Activated naive CD8-positive, alpha-beta T cell treated with anti-CD3 and anti-CD28 coated beads, Interleukin-2, amount 50 U/mL, for 24 hours (primary cell): Measurements from ENCODE around the gene POLR1G.
A peak's percentile ranks its signal among the peaks of the same experiment; 100 is the strongest.
"Not testable (repeated sequence)": the region's sequence is repeated elsewhere in the genome, so short reads cannot be mapped to it uniquely, and the experiment has no call there.

Experiments
- ATAC-seq: fragments of 150-1000 bp; cut with Tn5 transposase; one replicate; pipeline ENCODE4 v1.10.0; 2021
- DNase-seq: peaks from one replicate; pipeline ENCODE4 v3.0.0; 2021
- H3K27ac Mint-ChIP-seq: one replicate; pipeline ENCODE4 v1.8.0; 2021; ENCODE audit warnings: mild to moderate bottlenecking, mixed read lengths
- H3K27me3 Mint-ChIP-seq: one replicate; pipeline ENCODE4 v1.8.0; 2021; ENCODE audit warnings: mixed read lengths
- H3K36me3 Mint-ChIP-seq: one replicate; pipeline ENCODE4 v1.8.0; 2021; ENCODE audit warnings: low read depth, mixed read lengths
- H3K4me1 Mint-ChIP-seq: one replicate; pipeline ENCODE4 v1.8.0; 2021; ENCODE audit warnings: mixed read lengths
- H3K4me3 Mint-ChIP-seq: one replicate; pipeline ENCODE4 v1.8.0; 2021; ENCODE audit warnings: mild to moderate bottlenecking, moderate library complexity, mixed read lengths
- H3K9me3 Mint-ChIP-seq: one replicate; pipeline ENCODE4 v1.8.0; 2021; ENCODE audit warnings: mixed read lengths

Gene POLR1G

DNA sequence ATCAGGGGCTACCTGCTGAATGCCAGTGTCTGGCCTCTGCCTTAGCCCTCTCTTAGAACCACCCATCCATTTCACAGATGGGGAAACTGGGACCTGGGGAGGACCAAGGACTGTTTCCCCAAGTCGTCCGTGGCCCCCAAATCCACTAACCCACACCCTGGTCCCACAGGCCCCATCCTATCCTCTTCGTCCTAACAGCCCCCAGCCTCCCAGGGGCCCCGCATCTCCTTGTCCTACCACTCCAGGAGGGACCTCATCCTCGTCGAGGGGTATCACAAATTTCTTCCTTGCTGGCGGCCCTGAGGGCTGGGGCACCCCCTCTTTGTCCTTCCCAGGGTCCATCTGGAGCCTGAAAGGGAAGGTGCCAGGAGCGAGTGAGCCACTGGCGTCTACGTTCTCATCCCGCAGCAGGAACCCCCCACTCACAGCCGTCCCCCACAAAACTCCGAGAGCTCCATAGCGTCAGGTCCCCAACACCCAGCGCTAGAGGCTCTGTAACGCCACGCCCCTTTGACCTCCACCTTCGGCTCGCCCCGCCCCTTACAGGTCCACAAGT, 16.7 kb downstream of the POLR1G start:
- Mint-ChIP-seq H3K27me3 (no peaks in the 10 kb centered on the region), H3K4me3 (peak overlapping the region; percentile 93), H3K9me3 (no peaks in the 10 kb centered on the region), H3K27ac (peak overlapping the region; percentile 93), H3K4me1 (peaks cover 65% of the 10 kb centered on the region), H3K36me3 (peaks cover 7% of the 10 kb centered on the region)
- ATAC-seq (no peak), DNase-seq (no peak)

DNA sequence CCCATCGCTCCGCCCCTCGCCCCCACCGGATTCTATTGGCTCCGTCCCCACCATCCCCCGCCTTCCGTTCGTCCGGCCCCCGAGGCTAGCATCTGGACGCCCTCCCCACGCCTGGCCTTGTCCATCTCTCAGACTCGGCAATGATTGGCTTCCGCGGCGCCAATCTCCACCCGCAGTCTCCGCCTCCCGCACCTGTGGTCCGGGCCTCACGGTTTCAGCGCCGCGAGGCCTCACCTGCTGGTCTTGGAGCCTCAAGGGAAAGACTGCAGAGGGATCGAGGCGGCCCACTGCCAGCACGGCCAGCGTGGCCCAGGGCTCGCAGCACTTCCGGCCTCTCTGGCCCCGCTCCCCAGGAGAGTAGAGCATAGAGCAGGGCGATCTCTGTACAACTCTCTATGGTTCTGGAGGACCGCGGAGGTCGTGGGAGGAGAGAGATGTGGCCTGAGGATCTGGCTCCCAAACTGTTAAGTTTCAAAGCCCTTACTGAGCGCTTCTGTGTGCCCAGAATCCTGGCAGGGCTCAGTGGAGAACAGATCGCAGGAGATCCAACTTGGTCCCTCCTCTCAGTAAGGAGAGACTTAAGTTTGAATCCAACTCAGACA, 17.2 kb downstream of the POLR1G start, which contains the start of gene ERCC1:
TSS of gene ERCC1 (minus strand) at position 329 of the 602 bp plus-strand sequence. CDS start 543 bp downstream, outside the sequence.
- Mint-ChIP-seq H3K4me1 (peaks cover 68% of the 10 kb centered on the region), H3K27me3 (peaks cover 3% of the 10 kb centered on the region), H3K4me3 (peak within 1 kb of the TSS; percentile 93), H3K27ac (peak within 1 kb of the TSS; percentile 93), H3K36me3 (peaks cover 7% of the 10 kb centered on the region), H3K9me3 (no peaks in the 10 kb centered on the region)
- ATAC-seq, result peak; percentile 74
- DNase-seq, result peak; percentile 94

- Mint-ChIP-seq H3K9me3 (no peaks in the 10 kb centered on the region), H3K36me3 (peaks cover 7% of the 10 kb centered on the region), H3K27me3 (peaks cover 3% of the 10 kb centered on the region), H3K27ac (peak overlapping the region; percentile 93), H3K4me3 (peak overlapping the region; percentile 93), H3K4me1 (peaks cover 62% of the 10 kb centered on the region)
- ATAC-seq (peak; percentile 80), DNase-seq (peak; percentile 64)
Observed at GRCh38 chr19:45424191-45425058, 18.0 kb downstream of the POLR1G start.

- Mint-ChIP-seq H3K36me3 (no peaks in the 10 kb centered on the region), H3K4me3 (peak overlapping the region; percentile 77), H3K4me1 (peaks cover 30% of the 10 kb centered on the region), H3K27ac (peak overlapping the region; percentile 52), H3K27me3 (peaks cover 3% of the 10 kb centered on the region), H3K9me3 (no peaks in the 10 kb centered on the region)
- DNase-seq (peak; percentile 39), ATAC-seq (peak; percentile 26)
Observed at GRCh38 chr19:45428384-45429231, 22.2 kb downstream of the POLR1G start.

DNA sequence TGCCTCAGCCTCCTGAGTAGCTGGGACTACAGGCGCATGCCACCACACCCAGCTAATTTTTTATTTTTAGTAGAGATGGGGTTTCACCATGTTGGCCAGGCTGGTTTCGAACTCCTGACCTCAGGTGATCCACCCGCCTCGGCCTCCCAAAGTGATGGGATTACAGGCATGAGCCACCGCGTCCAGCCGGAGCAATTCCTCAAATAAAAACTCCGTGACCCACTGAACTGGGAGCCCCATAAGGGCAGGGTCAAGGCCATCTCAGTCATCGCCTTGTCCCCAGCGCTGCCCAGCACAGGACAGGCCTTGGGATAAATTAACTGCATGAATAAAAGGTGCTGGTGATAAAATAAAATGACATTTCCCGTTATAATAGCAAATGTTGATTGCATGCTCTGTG, 23.5 kb downstream of the POLR1G start:
- not testable (repeated sequence) for H3K4me3 Mint-ChIP-seq, H3K36me3 Mint-ChIP-seq, H3K9me3 Mint-ChIP-seq, DNase-seq, ATAC-seq, H3K27ac Mint-ChIP-seq, H3K27me3 Mint-ChIP-seq
- peaks cover 19% of the 10 kb centered on the region for H3K4me1 Mint-ChIP-seq

GRCh38 chr19:45431008-45431407, 24.6 kb downstream of the POLR1G start:
- not testable (repeated sequence) for H3K36me3 Mint-ChIP-seq, ATAC-seq, H3K4me3 Mint-ChIP-seq, H3K27ac Mint-ChIP-seq, H3K9me3 Mint-ChIP-seq, H3K27me3 Mint-ChIP-seq, DNase-seq
- peaks cover 15% of the 10 kb centered on the region for H3K4me1 Mint-ChIP-seq

GRCh38 chr19:45432543-45432942, 26.1 kb downstream of the POLR1G start:
- not testable (repeated sequence) for DNase-seq, H3K4me3 Mint-ChIP-seq, H3K36me3 Mint-ChIP-seq, H3K27ac Mint-ChIP-seq, H3K27me3 Mint-ChIP-seq, ATAC-seq, H3K9me3 Mint-ChIP-seq
- peaks cover 11% of the 10 kb centered on the region for H3K4me1 Mint-ChIP-seq

DNA sequence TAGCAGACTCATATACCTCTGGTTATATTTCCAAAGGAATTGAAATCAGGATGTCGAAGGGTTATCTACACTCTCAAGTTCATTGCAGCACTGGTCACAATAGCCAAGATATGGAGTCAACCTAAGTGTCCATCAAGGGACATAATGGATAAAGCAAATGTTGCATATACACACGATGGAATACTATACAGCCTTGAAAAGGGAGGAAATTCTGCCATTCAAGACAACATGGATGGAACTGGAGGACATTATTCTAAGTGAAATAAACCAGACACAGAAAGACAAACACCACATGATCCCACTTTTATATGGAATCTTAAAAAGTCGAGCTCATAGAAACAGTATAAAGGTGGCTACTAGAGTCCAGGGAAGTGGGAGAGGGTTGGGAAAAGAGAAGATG, 30.9 kb downstream of the POLR1G start:
- Mint-ChIP-seq H3K27ac (no peak overlapping the region), H3K4me3 (no peak overlapping the region)
- ATAC-seq, result no peak

GRCh38 chr19:45439190-45439568, 32.7 kb downstream of the POLR1G start:
- Mint-ChIP-seq H3K27ac (no peak overlapping the region), H3K4me3 (peak overlapping the region; percentile 8), H3K9me3 (no peaks in the 10 kb centered on the region), H3K27me3 (no peaks in the 10 kb centered on the region), H3K36me3 (no peaks in the 10 kb centered on the region), H3K4me1 (peaks cover 27% of the 10 kb centered on the region)
- ATAC-seq (no peak), DNase-seq (no peak)

More for the DNA sequence above, 30.9 kb downstream of the POLR1G start:
- H3K9me3 Mint-ChIP-seq, result no peaks in the 10 kb centered on the region
- DNase-seq, result no peak
- no peaks in the 10 kb centered on the region for H3K36me3 Mint-ChIP-seq
- H3K4me1 Mint-ChIP-seq, result peaks cover 14% of the 10 kb centered on the region
- H3K27me3 Mint-ChIP-seq, result no peaks in the 10 kb centered on the region

DNA sequence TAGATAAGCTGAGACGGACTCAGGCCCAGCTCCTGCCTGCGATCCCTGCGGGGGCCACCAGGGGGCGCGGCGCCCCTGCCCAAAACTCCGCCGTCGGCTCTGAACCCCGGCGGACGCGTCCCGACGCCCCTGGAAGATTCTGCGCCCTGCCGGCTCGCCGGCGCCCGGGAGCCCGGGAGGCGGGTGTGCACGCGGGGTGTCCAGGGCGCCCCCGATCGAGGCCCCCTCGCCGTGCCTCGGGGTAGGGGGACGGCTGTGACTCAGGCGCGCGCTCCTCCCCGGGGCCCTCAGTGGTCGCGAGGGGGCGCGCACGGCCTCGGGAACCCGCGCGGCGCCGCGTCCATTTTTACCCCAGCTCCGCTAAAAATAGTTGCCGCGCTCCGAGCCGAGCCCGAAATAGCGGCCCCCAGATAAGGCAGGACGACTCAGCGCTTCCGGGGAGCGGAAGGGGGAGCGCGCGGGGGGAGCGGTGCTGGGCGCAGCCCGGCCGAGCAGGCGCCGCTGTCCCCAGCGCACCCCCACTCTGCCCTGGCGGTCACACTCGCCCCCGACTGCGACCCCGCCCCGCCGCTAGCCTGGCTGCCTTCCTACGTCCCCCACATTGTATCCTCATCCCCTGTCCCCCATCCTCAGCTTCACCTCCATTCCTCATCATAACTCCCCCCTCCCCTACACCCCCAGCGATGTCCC, 33.3 kb downstream of the POLR1G start:
- ATAC-seq (peak; percentile 65), DNase-seq (peak; percentile 86)
- peak overlapping the region; percentile 77 for H3K27ac Mint-ChIP-seq
- no peaks in the 10 kb centered on the region for H3K36me3 Mint-ChIP-seq
- H3K27me3 Mint-ChIP-seq, result no peaks in the 10 kb centered on the region
- H3K4me1 Mint-ChIP-seq, result peaks cover 32% of the 10 kb centered on the region
- peak overlapping the region; percentile 70 for H3K4me3 Mint-ChIP-seq
- no peaks in the 10 kb centered on the region for H3K9me3 Mint-ChIP-seq

DNA sequence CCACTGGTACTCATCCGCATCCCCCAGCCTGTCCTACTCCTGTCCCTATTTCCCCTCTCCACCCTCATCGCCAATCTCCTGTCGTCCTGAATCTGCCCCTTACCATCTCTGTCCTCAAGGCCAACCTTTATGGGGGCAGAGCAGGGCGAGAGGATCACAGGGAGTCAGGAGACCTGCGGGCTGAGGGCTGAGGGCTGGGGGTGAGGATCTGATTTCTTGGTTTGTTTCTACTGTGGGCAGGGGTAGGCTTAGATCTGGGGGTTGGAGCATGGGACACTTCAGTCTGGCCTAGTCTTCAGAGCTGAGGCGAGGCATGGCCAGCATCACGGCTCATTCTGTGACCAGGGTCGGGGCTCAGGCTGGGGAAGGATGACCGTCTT, 33.8 kb downstream of the POLR1G start:
- Mint-ChIP-seq H3K4me1 (peaks cover 35% of the 10 kb centered on the region), H3K36me3 (no peaks in the 10 kb centered on the region), H3K9me3 (no peaks in the 10 kb centered on the region), H3K27me3 (no peaks in the 10 kb centered on the region), H3K27ac (peak overlapping the region; percentile 77), H3K4me3 (peak overlapping the region; percentile 70)
- no peak for DNase-seq
- ATAC-seq, result no peak

GRCh38 chr19:45440873-45441654, 34.6 kb downstream of the POLR1G start:
- H3K27me3 Mint-ChIP-seq, result no peaks in the 10 kb centered on the region
- DNase-seq (no peak), ATAC-seq (no peak)
- H3K27ac Mint-ChIP-seq, result peak overlapping the region; percentile 77
- no peaks in the 10 kb centered on the region for H3K9me3 Mint-ChIP-seq
- H3K4me3 Mint-ChIP-seq, result peak overlapping the region; percentile 70
- H3K36me3 Mint-ChIP-seq, result peaks cover 2% of the 10 kb centered on the region
- peaks cover 39% of the 10 kb centered on the region for H3K4me1 Mint-ChIP-seq

DNA sequence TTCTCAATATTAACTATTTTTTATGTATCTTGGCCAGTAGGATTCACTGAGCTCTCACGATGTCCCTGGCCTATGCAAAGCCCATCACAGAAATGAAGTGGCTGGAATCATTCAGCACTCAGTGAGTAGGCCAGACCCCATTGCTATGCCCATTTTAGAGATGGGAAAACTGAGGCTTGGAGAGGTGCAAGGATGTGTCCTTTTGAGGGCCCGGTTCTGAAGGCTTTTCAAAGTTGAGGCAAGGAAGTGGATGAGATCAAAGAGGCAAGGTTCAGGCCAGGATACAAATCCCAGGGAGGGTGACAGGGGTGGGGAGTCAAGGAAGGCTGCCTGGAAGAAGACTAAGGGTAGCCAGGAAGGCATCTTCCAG, 35.9 kb downstream of the POLR1G start:
- Mint-ChIP-seq H3K36me3 (peaks cover 3% of the 10 kb centered on the region), H3K4me1 (peaks cover 45% of the 10 kb centered on the region), H3K27ac (peak overlapping the region; percentile 43), H3K27me3 (no peaks in the 10 kb centered on the region), H3K4me3 (no peak overlapping the region), H3K9me3 (no peaks in the 10 kb centered on the region)
- ATAC-seq (no peak), DNase-seq (no peak)
